GM23338 (cell line): ENCODE data around the gene IDI1. TPM values are rescaled to one million over a fixed set of nuclear protein-coding genes. Genes with fewer than 3 reads are reported as not detected.
A peak's percentile ranks its signal among the peaks of the same experiment; 100 is the strongest.

Source experiments
- ATAC-seq: fragments of 200-7000 bp; cut with Tn5 transposase; 3 replicates; pipeline ENCODE4 v1.9.1; 2020
- DNase-seq: peaks from one replicate; pipeline ENCODE4 v3.0.0-alpha.2; 2015; ENCODE audit warnings: low spot score
- H2AFZ ChIP-seq: fragments of 200-600 bp; sonication (generic); 2 replicates; pipeline ENCODE4 v1.8.0; 2016; ENCODE audit warnings: antibody characterized with exemption, mild to moderate bottlenecking, moderate library complexity
- H3F3A ChIP-seq: fragments of 200-600 bp; sonication (generic); replicated peaks from 2 replicates; pipeline ENCODE4 v1.8.0; 2017; ENCODE audit warnings: antibody characterized with exemption, mixed run types, low read depth
- H3K27ac ChIP-seq: fragments of 200-600 bp; sonication (generic); 2 replicates; pipeline ENCODE4 v1.6.1; 2016; ENCODE audit warnings: low read depth
- H3K27me3 ChIP-seq: fragments of 200-600 bp; sonication (generic); 2 replicates; pipeline ENCODE4 v1.8.0; 2016; ENCODE audit warnings: mild to moderate bottlenecking, mixed run types, moderate library complexity; ENCODE audit not compliant: insufficient read depth
- H3K36me3 ChIP-seq: fragments of 200-600 bp; sonication (generic); 2 replicates; pipeline ENCODE4 v1.8.0; 2016; ENCODE audit warnings: mild to moderate bottlenecking; ENCODE audit not compliant: insufficient read depth
- H3K4me1 ChIP-seq: fragments of 200-600 bp; sonication (generic); 2 replicates; pipeline ENCODE4 v1.8.0; 2016; ENCODE audit warnings: mild to moderate bottlenecking, moderate library complexity; ENCODE audit not compliant: insufficient read depth
- H3K4me2 ChIP-seq: fragments of 200-600 bp; sonication (generic); 2 replicates; pipeline ENCODE4 v1.7.1; 2017; ENCODE audit warnings: mixed run types
- H3K4me3 ChIP-seq: fragments of 200-600 bp; sonication (generic); 2 replicates; pipeline ENCODE4 v1.6.1; 2016; ENCODE audit warnings: mixed run types
- H3K79me2 ChIP-seq: fragments of 200-600 bp; sonication (generic); replicated peaks from 2 replicates; pipeline ENCODE4 v1.8.0; 2017; ENCODE audit warnings: mild to moderate bottlenecking; ENCODE audit not compliant: insufficient read depth
- H3K9me2 ChIP-seq: fragments of 200-600 bp; sonication (generic); 2 replicates; pipeline ENCODE4 v1.8.0; 2017; ENCODE audit not compliant: insufficient read depth
- H4K20me1 ChIP-seq: fragments of 200-600 bp; sonication (generic); replicated peaks from 2 replicates; pipeline ENCODE4 v1.8.0; 2017; ENCODE audit warnings: mild to moderate bottlenecking; ENCODE audit not compliant: insufficient read depth
- H3K27ac Mint-ChIP-seq: 2 replicates; pipeline ENCODE4 v1.8.0; 2020; ENCODE audit warnings: inconsistent platforms, mild to moderate bottlenecking, moderate library complexity, mixed read lengths
- H3K27me3 Mint-ChIP-seq: 3 replicates; pipeline ENCODE4 v1.8.0; 2022; ENCODE audit warnings: low read depth, mild to moderate bottlenecking, moderate library complexity, mixed read lengths, inconsistent platforms; ENCODE audit not compliant: insufficient read depth, poor library complexity
- H3K36me3 Mint-ChIP-seq: 3 replicates; pipeline ENCODE4 v1.8.0; 2021; ENCODE audit warnings: low read depth, mild to moderate bottlenecking, inconsistent platforms, moderate library complexity, mixed read lengths
- H3K4me1 Mint-ChIP-seq: 3 replicates; pipeline ENCODE4 v1.8.0; 2020; ENCODE audit warnings: mild to moderate bottlenecking, inconsistent platforms, mixed read lengths
- H3K4me3 Mint-ChIP-seq: 3 replicates; pipeline ENCODE4 v1.8.0; 2021; ENCODE audit warnings: moderate library complexity, mild to moderate bottlenecking, inconsistent platforms, mixed read lengths
- H3K9me3 Mint-ChIP-seq: 3 replicates; pipeline ENCODE4 v1.8.0; 2020; ENCODE audit warnings: moderate library complexity, mild to moderate bottlenecking, inconsistent platforms, mixed read lengths
- CREB1 ChIP-seq: fragments of 250-450 bp; sonication (Bioruptor Pico); IDR thresholded peaks from 2 replicates; pipeline ENCODE4 v1.5.0; 2020; ENCODE audit warnings: low read depth, mild to moderate bottlenecking, moderate library complexity
- ETS1 ChIP-seq: IDR thresholded peaks from 2 replicates; pipeline ENCODE4 v1.6.1; 2016; ENCODE audit warnings: antibody characterized with exemption
- EZH2 ChIP-seq: fragments of 200-600 bp; sonication (generic); IDR thresholded peaks from one replicate; pipeline ENCODE4 v1.8.0; 2017; ENCODE audit warnings: antibody characterized with exemption, mild to moderate bottlenecking, low read depth; ENCODE audit not compliant: unreplicated experiment
- EZH2phosphoT487 ChIP-seq: fragments of 200-600 bp; sonication (generic); IDR thresholded peaks from one replicate; pipeline ENCODE4 v1.8.1; 2018; ENCODE audit warnings: antibody characterized with exemption; ENCODE audit not compliant: unreplicated experiment
- JUNB ChIP-seq: IDR thresholded peaks from one replicate; pipeline ENCODE4 v1.6.1; 2016; ENCODE audit warnings: antibody characterized with exemption; ENCODE audit not compliant: unreplicated experiment
- NANOG ChIP-seq: IDR thresholded peaks from 2 replicates; pipeline ENCODE4 v1.6.1; 2016; ENCODE audit warnings: antibody characterized with exemption, borderline replicate concordance
- POLR2AphosphoS5 ChIP-seq: IDR thresholded peaks from 2 replicates; pipeline ENCODE4 v1.6.1; 2016; ENCODE audit warnings: antibody characterized with exemption, low read depth
- REST ChIP-seq: IDR thresholded peaks from one replicate; pipeline ENCODE4 v1.6.1; 2018; ENCODE audit warnings: antibody characterized with exemption; ENCODE audit not compliant: unreplicated experiment
- STAT1 ChIP-seq: IDR thresholded peaks from one replicate; pipeline ENCODE4 v1.6.1; 2016; ENCODE audit warnings: antibody characterized with exemption; ENCODE audit not compliant: unreplicated experiment
- ZNF331 ChIP-seq: fragments of 250-450 bp; sonication (Bioruptor Pico); IDR thresholded peaks from 2 replicates; pipeline ENCODE4 v1.5.0; 2020; ENCODE audit warnings: low read depth, mild to moderate bottlenecking, moderate library complexity
- polyA plus RNA-seq: library from polyadenylated mRNA; unstranded; fragments of >200 nt; fragmentation: Nextera tagmentation; extraction: Ambion mirVana; gene quantifications from 2 replicates; pipeline ENCODE4 v1.2.1, GENCODE V29; 2016
- total RNA-seq: library from RNA; depleted of rRNA; stranded (reverse); fragments of >200 nt; shearing (Covaris generic); gene quantifications from 2 replicates; pipeline ENCODE4 v1.2.3, GENCODE V29; 2014
- TF ChIP-seq, protein P1 (sequence below): fragments of 250-450 bp; sonication (Bioruptor Pico); IDR thresholded peaks from 2 replicates; pipeline ENCODE4 v1.5.0; 2020; ENCODE audit warnings: mild to moderate bottlenecking, moderate library complexity

Gene IDI1
- total and polyA plus RNA-seq, 2 experiments from 2014 or later: 119 to 154 TPM

GRCh38 chr10:1063232-1063865, 14.4 kb upstream of the IDI1 start:
- no peak for DNase-seq
- no peak for TF ChIP-seq REST
- no peak for TF ChIP-seq POLR2AphosphoS5
- no peak for TF ChIP-seq ETS1
- TF ChIP-seq EZH2: no peak
- TF ChIP-seq JUNB: no peak
- TF ChIP-seq, protein P1, sequence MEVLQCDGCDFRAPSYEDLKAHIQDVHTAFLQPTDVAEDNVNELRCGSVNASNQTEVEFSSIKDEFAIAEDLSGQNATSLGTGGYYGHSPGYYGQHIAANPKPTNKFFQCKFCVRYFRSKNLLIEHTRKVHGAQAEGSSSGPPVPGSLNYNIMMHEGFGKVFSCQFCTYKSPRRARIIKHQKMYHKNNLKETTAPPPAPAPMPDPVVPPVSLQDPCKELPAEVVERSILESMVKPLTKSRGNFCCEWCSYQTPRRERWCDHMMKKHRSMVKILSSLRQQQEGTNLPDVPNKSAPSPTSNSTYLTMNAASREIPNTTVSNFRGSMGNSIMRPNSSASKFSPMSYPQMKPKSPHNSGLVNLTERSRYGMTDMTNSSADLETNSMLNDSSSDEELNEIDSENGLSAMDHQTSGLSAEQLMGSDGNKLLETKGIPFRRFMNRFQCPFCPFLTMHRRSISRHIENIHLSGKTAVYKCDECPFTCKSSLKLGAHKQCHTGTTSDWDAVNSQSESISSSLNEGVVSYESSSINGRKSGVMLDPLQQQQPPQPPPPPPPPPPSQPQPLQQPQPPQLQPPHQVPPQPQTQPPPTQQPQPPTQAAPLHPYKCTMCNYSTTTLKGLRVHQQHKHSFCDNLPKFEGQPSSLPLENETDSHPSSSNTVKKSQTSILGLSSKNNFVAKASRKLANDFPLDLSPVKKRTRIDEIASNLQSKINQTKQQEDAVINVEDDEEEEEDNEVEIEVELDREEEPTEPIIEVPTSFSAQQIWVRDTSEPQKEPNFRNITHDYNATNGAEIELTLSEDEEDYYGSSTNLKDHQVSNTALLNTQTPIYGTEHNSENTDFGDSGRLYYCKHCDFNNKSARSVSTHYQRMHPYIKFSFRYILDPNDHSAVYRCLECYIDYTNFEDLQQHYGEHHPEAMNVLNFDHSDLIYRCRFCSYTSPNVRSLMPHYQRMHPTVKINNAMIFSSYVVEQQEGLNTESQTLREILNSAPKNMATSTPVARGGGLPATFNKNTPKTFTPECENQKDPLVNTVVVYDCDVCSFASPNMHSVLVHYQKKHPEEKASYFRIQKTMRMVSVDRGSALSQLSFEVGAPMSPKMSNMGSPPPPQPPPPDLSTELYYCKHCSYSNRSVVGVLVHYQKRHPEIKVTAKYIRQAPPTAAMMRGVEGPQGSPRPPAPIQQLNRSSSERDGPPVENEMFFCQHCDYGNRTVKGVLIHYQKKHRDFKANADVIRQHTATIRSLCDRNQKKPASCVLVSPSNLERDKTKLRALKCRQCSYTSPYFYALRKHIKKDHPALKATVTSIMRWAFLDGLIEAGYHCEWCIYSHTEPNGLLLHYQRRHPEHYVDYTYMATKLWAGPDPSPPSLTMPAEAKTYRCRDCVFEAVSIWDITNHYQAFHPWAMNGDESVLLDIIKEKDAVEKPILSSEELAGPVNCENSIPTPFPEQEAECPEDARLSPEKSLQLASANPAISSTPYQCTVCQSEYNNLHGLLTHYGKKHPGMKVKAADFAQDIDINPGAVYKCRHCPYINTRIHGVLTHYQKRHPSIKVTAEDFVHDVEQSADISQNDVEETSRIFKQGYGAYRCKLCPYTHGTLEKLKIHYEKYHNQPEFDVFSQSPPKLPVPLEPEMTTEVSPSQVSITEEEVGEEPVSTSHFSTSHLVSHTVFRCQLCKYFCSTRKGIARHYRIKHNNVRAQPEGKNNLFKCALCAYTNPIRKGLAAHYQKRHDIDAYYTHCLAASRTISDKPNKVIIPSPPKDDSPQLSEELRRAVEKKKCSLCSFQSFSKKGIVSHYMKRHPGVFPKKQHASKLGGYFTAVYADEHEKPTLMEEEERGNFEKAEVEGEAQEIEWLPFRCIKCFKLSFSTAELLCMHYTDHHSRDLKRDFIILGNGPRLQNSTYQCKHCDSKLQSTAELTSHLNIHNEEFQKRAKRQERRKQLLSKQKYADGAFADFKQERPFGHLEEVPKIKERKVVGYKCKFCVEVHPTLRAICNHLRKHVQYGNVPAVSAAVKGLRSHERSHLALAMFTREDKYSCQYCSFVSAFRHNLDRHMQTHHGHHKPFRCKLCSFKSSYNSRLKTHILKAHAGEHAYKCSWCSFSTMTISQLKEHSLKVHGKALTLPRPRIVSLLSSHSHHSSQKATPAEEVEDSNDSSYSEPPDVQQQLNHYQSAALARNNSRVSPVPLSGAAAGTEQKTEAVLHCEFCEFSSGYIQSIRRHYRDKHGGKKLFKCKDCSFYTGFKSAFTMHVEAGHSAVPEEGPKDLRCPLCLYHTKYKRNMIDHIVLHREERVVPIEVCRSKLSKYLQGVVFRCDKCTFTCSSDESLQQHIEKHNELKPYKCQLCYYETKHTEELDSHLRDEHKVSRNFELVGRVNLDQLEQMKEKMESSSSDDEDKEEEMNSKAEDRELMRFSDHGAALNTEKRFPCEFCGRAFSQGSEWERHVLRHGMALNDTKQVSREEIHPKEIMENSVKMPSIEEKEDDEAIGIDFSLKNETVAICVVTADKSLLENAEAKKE (CRISPR knock-in tag): no peak
- no peak for TF ChIP-seq NANOG
- no peak for TF ChIP-seq CREB1 (CRISPR knock-in tag)
- TF ChIP-seq EZH2phosphoT487: no peak
- no peak for TF ChIP-seq ZNF331 (CRISPR knock-in tag)
- TF ChIP-seq STAT1: no peak

More at GRCh38 chr10:1063232-1063865, 14.4 kb upstream of the IDI1 start:
- H3K4me3 ChIP-seq: no peak overlapping the region
- no peak overlapping the region for H2AFZ ChIP-seq
- peaks cover 5% of the 10 kb centered on the region for H3K27me3 Mint-ChIP-seq
- peaks cover 3% of the 10 kb centered on the region; the same call in 1 of the 2 replicates for H3F3A ChIP-seq
- H3K4me2 ChIP-seq: no peak overlapping the region
- ATAC-seq: peak; percentile 31; the same call in 1 of the 3 replicates
- H3K4me1 Mint-ChIP-seq: no peaks in the 10 kb centered on the region
- H3K9me2 ChIP-seq: no peaks in the 10 kb centered on the region
- H3K4me1 ChIP-seq: no peaks in the 10 kb centered on the region
- no peak overlapping the region for H3K4me3 Mint-ChIP-seq
- H3K36me3 ChIP-seq: no peaks in the 10 kb centered on the region
- H3K79me2 ChIP-seq: peaks cover 48% of the 10 kb centered on the region
- H3K9me3 Mint-ChIP-seq: no peaks in the 10 kb centered on the region
- H3K27me3 ChIP-seq: no peaks in the 10 kb centered on the region
- no peaks in the 10 kb centered on the region; the same call in 2 of the 3 replicates for H3K36me3 Mint-ChIP-seq
- H3K27ac ChIP-seq: no peak overlapping the region
- no peak overlapping the region for H3K27ac Mint-ChIP-seq
- peaks cover 10% of the 10 kb centered on the region; the same call in 1 of the 2 replicates for H4K20me1 ChIP-seq
